Memory B cell (primary cell): ENCODE data around the gene NOL11.
A peak's percentile ranks its signal among the peaks of the same experiment; 100 is the strongest.
"Not testable (repeated sequence)": the region's sequence is repeated elsewhere in the genome, so short reads cannot be mapped to it uniquely, and the experiment has no call there.

Experiments used
- ATAC-seq: fragments of 150-1000 bp; cut with Tn5 transposase; 2 replicates; pipeline ENCODE4 v1.10.0; 2021; ENCODE audit warnings: low read depth, mild to moderate bottlenecking, moderate library complexity
- DNase-seq, 2 donors: peaks; one replicate each; pipeline ENCODE4 v3.0.0; 2022; ENCODE audit warnings: low spot score in 2 of 2
- H3K27ac Mint-ChIP-seq: one replicate; pipeline ENCODE4 v1.8.0; 2022; ENCODE audit warnings: mild to moderate bottlenecking, moderate library complexity, mixed read lengths
- H3K27me3 Mint-ChIP-seq: one replicate; pipeline ENCODE4 v1.8.0; 2022; ENCODE audit warnings: mixed read lengths
- H3K36me3 Mint-ChIP-seq: one replicate; pipeline ENCODE4 v1.8.0; 2022; ENCODE audit warnings: mild to moderate bottlenecking, mixed read lengths
- H3K4me1 Mint-ChIP-seq: one replicate; pipeline ENCODE4 v1.8.0; 2022; ENCODE audit warnings: mixed read lengths
- H3K4me3 Mint-ChIP-seq: one replicate; pipeline ENCODE4 v1.8.0; 2022; ENCODE audit warnings: mild to moderate bottlenecking, moderate library complexity, mixed read lengths
- H3K9me3 Mint-ChIP-seq: one replicate; pipeline ENCODE4 v1.8.0; 2022; ENCODE audit warnings: mixed read lengths

Gene NOL11

DNA sequence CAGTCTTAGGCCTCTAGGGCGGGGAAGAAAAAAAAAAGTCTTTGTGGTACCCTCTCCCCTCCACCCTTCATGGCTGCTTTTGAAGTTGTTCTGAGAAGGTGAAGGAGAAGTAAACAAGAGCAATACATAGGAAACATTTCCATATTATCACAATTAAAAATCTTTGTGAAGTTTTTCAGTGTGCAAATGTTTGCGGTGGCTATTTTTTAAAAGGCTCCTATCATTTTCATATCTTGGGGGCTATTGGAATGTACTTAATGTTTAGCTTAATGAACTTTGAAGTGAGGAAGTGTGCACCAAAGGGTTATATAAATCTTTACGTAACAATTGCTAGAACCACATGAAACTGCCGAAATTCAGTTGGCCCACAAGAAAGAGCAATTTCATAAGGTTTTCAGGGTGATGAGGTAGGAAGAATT is 7.6 kb downstream of the NOL11 start:
- no peaks in the 10 kb centered on the region for H3K27me3 Mint-ChIP-seq
- H3K27ac Mint-ChIP-seq: no peak overlapping the region
- H3K9me3 Mint-ChIP-seq: peaks cover 1% of the 10 kb centered on the region
- no peak for DNase-seq
- no peaks in the 10 kb centered on the region for H3K4me1 Mint-ChIP-seq
- no peak for ATAC-seq
- H3K4me3 Mint-ChIP-seq: no peak overlapping the region
- peaks cover 30% of the 10 kb centered on the region for H3K36me3 Mint-ChIP-seq

DNA sequence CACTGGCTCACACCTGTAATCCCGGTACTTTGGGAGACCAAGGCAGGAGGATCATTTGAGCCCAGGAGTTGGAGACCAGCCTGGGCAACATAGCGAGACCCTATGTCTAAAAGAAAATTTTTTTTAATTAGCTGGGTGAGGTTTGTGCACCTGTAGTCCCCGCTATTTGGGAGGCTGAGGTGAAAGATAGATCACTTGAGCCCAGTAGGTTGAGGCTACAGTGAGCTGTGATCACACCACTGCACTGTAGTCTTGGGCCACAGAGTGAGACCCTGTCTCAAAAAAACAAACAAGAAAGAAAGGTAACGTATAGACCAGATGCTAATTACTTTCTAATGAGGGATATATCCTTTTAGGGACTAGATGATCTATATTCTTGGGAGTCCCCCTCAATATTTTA is 8.1 kb downstream of the NOL11 start:
- Mint-ChIP-seq H3K4me1 (no peaks in the 10 kb centered on the region), H3K36me3 (peaks cover 32% of the 10 kb centered on the region), H3K27ac (no peak overlapping the region), H3K9me3 (peaks cover 1% of the 10 kb centered on the region), H3K27me3 (no peaks in the 10 kb centered on the region), H3K4me3 (no peak overlapping the region)
- no peak for DNase-seq
- no peak for ATAC-seq

DNA sequence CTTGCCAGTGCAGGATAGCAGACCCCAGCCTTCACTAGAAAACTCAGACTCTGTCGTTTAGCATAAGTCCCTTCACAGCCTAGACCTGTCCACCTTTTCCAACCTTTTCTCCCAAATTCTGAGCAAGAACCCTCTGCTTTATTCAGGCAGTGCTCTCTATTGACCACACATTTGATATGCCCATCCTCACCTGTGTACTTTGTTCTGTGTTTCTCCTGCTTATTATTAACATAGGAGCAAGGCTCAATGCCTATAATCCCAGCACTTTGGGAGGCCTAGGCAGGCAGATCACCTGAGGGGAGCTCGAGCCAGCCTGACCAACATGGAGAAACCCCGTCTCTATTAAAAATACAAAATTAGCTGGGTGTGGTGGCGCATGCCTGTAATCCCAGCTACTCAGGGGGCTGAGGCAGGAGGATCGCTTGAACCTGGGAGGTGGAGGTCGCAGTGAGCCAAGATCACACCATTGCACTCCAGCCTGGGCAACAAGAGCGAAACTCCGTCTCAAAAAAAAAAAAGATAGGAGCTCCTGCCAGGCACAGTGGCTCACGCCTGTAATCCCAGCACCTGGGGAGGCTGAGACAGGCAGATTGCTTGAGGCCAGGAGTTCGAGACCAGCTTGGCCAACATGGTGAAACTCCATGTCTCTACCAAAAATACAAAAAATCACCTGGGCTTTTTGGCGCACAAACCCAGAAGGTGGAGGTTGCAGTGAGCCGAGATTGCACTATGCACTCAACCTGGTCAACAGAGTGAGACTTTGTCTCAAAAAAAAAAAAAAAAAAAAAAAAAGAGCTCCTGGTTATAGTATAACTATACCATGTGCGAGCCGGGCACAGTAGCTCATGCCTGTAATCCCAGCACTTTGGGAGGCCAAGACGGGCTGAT is 9.7 kb downstream of the NOL11 start:
- H3K27me3 Mint-ChIP-seq, H3K27ac Mint-ChIP-seq, DNase-seq, H3K4me1 Mint-ChIP-seq, H3K9me3 Mint-ChIP-seq, ATAC-seq, H3K4me3 Mint-ChIP-seq: not testable (repeated sequence)
- H3K36me3 Mint-ChIP-seq: peaks cover 35% of the 10 kb centered on the region

DNA sequence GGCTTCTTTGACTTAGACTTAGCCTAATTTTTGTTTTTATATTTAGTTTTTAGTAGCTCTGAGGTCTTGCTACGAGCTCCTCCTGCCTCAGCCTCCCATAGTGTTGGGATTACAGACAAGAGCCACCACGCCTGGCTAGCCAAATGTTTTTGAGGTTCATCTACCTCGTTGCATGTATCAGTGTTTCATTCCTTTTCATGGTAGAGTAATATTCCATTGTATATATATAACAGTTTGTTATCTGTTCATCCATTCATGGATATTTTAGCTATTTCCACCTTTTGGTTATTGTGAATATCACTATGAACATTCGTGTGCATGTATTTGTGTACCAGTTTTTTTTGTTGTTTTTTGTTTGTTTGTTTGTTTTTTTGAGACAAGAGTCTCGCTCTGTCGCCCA is 12.2 kb downstream of the NOL11 start:
- peaks cover 4% of the 10 kb centered on the region for H3K4me1 Mint-ChIP-seq
- DNase-seq: no peak
- H3K4me3 Mint-ChIP-seq: no peak overlapping the region
- H3K9me3 Mint-ChIP-seq: peaks cover 6% of the 10 kb centered on the region
- peaks cover 46% of the 10 kb centered on the region for H3K36me3 Mint-ChIP-seq
- H3K27me3 Mint-ChIP-seq: no peaks in the 10 kb centered on the region
- ATAC-seq: no peak
- H3K27ac Mint-ChIP-seq: no peak overlapping the region

DNA sequence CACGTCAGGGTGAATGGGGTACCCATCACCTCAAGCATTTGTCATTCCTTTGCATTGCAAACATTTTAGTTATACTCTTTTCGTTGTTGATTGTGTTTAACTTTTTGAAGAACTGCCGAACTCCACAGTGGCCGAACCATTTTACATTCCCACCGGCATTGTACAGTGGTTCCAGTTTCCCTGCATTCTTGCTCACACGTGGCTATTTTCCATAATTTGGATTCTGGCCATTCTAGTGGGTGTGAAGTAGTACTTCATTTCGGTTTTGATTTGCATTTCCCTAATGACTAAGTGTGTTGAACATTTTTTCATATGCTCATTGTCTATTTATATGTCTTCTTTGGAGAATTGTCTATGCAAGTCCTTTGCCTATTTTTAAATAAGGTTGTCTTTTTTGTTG is 13.0 kb downstream of the NOL11 start:
- ATAC-seq: no peak
- DNase-seq: no peak
- peaks cover 6% of the 10 kb centered on the region for H3K9me3 Mint-ChIP-seq
- no peak overlapping the region for H3K4me3 Mint-ChIP-seq
- H3K27me3 Mint-ChIP-seq: no peaks in the 10 kb centered on the region
- no peak overlapping the region for H3K27ac Mint-ChIP-seq
- H3K36me3 Mint-ChIP-seq: peaks cover 44% of the 10 kb centered on the region
- peaks cover 4% of the 10 kb centered on the region for H3K4me1 Mint-ChIP-seq

DNA sequence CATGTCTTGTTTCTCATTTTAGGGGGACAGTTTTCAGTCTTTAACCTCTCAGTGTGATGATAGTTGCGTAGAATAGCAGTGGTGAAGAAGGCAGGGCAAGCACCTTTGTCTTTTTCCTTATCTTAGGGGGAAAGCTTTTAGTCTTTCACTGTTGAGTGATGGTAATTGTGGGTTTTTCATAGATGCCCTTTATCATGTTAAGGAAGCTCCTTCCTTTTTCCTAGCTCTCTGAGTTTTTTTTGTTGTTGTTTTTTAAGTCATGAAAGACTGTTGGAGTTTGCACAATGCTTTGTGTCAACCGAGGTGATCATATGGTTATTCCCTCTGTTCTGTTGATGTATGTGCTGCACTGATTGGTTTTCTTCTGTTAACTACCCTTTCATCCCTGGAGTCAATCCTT is 15.7 kb downstream of the NOL11 start:
- Mint-ChIP-seq H3K4me1 (peaks cover 4% of the 10 kb centered on the region), H3K36me3 (peaks cover 42% of the 10 kb centered on the region), H3K27ac (no peak overlapping the region), H3K4me3 (no peak overlapping the region), H3K27me3 (no peaks in the 10 kb centered on the region), H3K9me3 (peaks cover 6% of the 10 kb centered on the region)
- DNase-seq: no peak
- ATAC-seq: no peak

DNA sequence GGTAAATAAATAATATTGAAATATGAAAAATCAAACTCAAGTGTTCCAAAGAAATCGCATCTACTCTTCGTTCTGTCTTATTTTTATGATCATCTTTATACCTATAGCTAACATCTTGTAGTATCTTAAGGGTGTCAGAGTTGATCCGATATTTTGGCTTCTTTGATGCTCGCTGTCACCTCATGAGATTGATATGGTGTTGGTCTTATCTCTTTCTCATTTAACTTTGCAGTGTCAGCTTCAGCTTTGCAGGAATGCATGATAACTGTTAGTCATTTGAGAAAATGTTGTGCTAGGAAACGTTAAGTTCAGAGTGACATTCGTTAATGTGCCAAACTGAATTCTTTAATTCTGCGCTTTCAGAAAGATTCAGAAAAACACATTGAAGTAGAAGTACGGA is 19.4 kb downstream of the NOL11 start:
- no peak for ATAC-seq
- Mint-ChIP-seq H3K36me3 (peaks cover 28% of the 10 kb centered on the region), H3K9me3 (no peaks in the 10 kb centered on the region), H3K27me3 (no peaks in the 10 kb centered on the region), H3K4me3 (no peak overlapping the region), H3K4me1 (peaks cover 4% of the 10 kb centered on the region), H3K27ac (no peak overlapping the region)
- DNase-seq: no peak

DNA sequence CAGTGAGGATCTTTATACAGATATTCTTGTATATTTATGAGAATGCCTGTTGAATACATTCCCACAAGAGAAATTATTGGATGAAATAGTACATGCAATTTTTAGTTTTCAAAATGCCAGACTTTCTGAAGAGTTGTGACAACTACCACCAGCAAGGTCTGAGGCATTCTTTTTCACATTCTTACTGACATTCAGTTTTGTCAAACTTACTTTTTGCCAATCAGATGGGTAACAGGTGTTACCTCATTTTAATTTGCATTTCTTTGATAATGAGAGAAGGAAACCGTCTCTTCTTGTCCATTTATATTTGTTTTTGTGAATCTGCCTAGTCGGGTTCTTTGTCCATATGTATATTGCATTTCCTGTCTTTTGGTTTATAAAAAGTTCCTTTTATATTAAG is 24.3 kb downstream of the NOL11 start:
- Mint-ChIP-seq H3K27me3 (no peaks in the 10 kb centered on the region), H3K27ac (no peak overlapping the region), H3K4me3 (no peak overlapping the region), H3K9me3 (no peaks in the 10 kb centered on the region), H3K4me1 (no peaks in the 10 kb centered on the region), H3K36me3 (peaks cover 19% of the 10 kb centered on the region)
- no peak for DNase-seq
- no peak for ATAC-seq

DNA sequence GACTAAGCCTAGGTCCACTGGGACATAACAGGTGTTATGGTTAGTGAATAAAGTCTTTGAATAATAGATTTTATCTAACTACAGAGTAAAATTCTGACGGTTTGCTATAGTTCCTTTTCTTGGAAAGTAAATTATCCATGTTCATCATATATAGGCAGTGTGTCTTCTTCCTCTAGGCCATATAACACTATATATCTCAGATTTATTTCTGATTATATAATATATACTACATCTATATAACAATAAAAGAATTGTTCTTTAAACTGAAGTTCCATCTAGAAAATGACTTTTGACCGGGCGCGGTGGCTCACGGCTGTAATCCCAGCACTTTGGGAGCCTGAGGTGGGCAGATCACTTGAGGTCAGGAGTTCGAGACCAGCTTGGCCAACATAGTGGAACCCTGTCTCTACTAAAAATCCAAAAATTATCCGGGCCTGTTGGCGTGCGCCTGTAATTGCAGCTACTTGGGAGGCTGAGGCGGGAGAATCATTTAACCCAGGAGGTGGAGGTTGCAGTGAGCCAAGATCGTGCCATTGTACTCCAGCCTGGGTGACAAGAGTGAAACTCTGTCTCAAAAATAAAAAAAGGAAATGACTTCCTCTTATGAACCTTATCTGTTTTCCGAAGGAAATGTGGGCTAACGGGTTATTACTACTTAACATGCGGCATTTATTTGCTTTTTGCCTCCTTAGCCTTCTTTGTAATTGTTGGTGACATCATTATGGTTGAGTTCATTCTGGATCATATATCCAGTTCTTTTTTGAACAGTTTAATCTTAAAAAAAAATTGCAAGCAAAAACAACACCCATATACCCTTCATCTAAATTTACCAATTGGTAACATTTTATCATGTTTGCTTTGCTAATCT is 29.2 kb downstream of the NOL11 start:
- H3K27ac Mint-ChIP-seq: peak overlapping the region; percentile 31
- H3K4me3 Mint-ChIP-seq: no peak overlapping the region
- H3K27me3 Mint-ChIP-seq: no peaks in the 10 kb centered on the region
- H3K4me1 Mint-ChIP-seq: no peaks in the 10 kb centered on the region
- ATAC-seq (no peak), DNase-seq (no peak)
- H3K36me3 Mint-ChIP-seq: peaks cover 35% of the 10 kb centered on the region
- no peaks in the 10 kb centered on the region for H3K9me3 Mint-ChIP-seq

DNA sequence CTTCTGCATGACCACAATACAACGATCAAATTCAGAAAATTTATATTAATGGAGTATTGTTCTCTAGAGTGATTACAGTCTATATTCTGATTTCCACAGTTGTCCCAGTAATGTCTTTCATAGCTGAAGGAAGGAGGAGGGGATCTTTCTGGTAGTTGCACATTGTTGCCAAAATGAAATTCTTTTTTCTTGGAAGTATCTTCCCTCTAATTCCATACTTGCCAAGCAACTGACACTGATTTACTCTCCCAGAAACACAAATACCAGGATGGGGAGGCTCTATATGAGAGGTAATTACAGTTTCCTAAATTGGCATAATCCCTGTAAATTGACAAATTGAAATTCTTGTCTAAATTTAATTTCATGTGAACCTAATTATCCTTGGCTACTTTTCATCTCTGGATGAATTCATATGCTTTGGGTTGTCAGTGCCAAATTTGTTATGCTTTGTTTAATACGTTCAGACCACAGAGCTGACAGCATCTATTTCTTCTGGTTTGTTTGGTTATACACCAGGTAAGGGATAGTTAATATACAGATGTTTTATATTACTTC is 30.0 kb downstream of the NOL11 start:
- no peak for DNase-seq
- H3K4me3 Mint-ChIP-seq: no peak overlapping the region
- H3K27ac Mint-ChIP-seq: peak overlapping the region; percentile 31
- ATAC-seq: no peak
- no peaks in the 10 kb centered on the region for H3K9me3 Mint-ChIP-seq
- H3K4me1 Mint-ChIP-seq: no peaks in the 10 kb centered on the region
- H3K27me3 Mint-ChIP-seq: no peaks in the 10 kb centered on the region
- H3K36me3 Mint-ChIP-seq: peaks cover 33% of the 10 kb centered on the region

DNA sequence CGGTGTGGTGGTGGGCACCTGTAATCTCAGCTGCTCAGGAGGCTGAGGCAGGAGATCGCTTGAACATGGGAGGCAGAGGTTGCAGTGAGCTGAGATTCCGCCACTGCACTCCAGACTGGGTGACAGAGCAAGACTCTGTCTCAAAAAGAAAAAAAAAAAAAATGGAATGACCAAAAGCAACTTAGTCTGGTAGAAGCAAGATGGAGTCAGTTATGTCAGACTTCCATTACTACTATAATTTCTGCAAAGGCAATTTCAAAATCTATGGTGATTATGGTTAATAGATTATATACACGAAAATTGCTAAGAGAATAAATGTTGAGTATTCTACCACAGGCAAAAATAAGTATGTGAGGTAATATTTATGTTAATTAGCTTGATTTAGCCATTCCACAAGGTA is 32.3 kb downstream of the NOL11 start:
- Mint-ChIP-seq H3K4me3 (no peak overlapping the region), H3K4me1 (no peaks in the 10 kb centered on the region), H3K9me3 (no peaks in the 10 kb centered on the region), H3K27me3 (no peaks in the 10 kb centered on the region), H3K36me3 (peaks cover 36% of the 10 kb centered on the region), H3K27ac (no peak overlapping the region)
- ATAC-seq: no peak
- no peak for DNase-seq

DNA sequence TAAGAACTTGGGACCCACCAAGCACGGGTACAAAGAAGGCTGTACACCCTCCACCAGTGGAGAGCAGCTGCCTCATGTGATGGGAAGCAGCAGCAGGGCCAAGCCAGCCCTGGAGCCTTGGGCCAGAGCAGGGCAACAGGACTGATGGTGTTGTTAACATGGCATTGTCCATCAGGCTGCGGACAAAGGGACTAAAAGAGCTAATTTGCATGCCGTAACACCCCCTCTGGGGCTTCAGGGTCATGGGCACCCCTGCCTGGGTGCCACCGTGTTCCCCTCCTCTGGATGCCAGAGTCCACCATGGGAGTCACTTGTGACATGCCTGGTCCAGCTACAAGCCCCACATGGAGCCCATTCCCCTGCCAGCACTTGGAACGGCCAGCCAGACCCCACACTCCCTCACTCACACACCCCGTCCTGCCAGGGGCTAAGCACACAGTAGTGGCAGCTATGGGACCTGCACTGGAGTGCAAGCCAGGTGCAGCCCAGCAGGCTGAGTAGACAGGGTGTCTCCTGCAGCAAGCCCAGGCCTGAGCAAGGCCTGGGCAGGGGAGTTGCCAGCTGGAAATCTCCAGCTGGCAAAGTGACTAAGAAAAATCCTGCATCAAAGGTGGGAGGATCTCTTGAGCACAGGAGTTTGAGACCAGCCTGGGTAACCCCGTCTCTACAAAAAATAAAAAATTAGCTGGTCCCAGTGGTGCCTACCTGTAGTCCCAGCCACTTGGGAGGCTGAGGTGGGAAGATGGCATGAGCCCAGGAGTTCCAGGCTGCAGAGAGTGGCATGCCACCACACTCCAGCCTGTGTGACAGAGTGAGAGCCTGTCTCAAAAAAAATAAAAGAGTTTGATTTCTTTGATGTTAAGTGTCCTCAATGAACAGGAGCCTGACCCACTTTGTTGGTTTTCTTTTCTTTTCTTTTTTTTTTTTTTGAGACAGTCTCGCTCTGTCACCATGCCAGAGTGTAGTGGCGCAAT is 33.7 kb downstream of the NOL11 start:
- Mint-ChIP-seq H3K4me3 (no peak overlapping the region), H3K9me3 (no peaks in the 10 kb centered on the region), H3K4me1 (no peaks in the 10 kb centered on the region), H3K27me3 (no peaks in the 10 kb centered on the region), H3K27ac (no peak overlapping the region), H3K36me3 (peaks cover 41% of the 10 kb centered on the region)
- ATAC-seq (no peak), DNase-seq (no peak)

DNA sequence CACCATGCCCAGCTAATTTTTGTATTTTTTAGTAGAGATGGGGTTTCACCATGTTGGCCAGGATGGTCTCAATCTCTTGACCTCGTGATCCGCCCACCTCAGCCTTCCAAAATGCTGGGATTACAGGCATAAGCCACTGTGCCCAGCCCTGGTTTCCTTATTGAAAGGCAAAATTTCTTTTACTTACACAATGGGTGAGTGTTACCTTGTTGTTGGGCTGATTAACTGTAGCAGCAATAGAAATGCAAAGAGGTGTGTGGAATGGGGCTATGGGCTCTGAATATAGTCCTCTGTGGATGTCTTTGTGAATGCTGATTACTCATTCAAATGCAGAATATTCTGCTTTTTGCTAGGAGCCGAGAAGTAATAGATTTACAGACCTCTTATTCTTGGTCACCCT is 34.4 kb downstream of the NOL11 start:
- H3K27me3 Mint-ChIP-seq, H3K9me3 Mint-ChIP-seq, H3K27ac Mint-ChIP-seq, H3K4me1 Mint-ChIP-seq, H3K4me3 Mint-ChIP-seq, DNase-seq, ATAC-seq: not testable (repeated sequence)
- peaks cover 41% of the 10 kb centered on the region for H3K36me3 Mint-ChIP-seq
